Measurements from ENCODE around the gene LGR6. TPM values are rescaled to one million over a fixed set of nuclear protein-coding genes. Genes with fewer than 3 reads are reported as not detected.

Gene LGR6
- total and polyA plus RNA-seq, 2 of the 8 experiments (the other 6 are each of a cell fraction or from before 2014, with no cell fraction given): 0.50 to 1.0 TPM

DNA sequence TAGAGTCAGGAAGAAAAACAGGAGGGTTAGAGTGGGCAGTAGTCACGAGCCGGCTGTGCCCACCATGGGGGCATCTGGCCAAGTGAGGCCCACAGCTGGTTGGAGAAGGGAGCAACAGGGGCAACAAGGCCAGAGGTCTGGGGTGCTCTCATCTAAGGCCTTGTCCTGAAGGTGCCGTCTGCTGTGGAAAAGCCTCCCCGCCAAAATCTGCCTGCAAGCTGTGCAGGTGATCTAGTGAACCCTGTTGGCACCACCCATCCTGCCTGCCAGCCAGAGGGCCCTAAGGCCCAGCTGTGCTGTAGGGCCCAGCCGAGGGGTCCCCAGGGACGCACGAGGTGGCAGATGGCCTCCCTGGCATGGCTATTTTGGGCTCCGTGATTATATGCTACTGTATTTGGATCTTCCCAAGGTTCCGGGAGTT is 51.3 kb downstream of the LGR6 start (continued):
- TF ChIP-seq, protein P1, sequence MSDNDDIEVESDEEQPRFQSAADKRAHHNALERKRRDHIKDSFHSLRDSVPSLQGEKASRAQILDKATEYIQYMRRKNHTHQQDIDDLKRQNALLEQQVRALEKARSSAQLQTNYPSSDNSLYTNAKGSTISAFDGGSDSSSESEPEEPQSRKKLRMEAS (IDR thresholded peaks at IDR 0.05): no peak
- TF ChIP-seq SAP30 (IDR thresholded peaks at IDR 0.05; ENCODE audit: insufficient read depth, insufficient replicate concordance, low read length): no peak
- TF ChIP-seq, protein P2, sequence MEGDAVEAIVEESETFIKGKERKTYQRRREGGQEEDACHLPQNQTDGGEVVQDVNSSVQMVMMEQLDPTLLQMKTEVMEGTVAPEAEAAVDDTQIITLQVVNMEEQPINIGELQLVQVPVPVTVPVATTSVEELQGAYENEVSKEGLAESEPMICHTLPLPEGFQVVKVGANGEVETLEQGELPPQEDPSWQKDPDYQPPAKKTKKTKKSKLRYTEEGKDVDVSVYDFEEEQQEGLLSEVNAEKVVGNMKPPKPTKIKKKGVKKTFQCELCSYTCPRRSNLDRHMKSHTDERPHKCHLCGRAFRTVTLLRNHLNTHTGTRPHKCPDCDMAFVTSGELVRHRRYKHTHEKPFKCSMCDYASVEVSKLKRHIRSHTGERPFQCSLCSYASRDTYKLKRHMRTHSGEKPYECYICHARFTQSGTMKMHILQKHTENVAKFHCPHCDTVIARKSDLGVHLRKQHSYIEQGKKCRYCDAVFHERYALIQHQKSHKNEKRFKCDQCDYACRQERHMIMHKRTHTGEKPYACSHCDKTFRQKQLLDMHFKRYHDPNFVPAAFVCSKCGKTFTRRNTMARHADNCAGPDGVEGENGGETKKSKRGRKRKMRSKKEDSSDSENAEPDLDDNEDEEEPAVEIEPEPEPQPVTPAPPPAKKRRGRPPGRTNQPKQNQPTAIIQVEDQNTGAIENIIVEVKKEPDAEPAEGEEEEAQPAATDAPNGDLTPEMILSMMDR (IDR thresholded peaks at IDR 0.05; ENCODE audit: control extremely low read depth in 1 of 3, insufficient read depth in 1 of 3, low read depth in 1 of 3, low read length in 3 of 3): no peak
- TF ChIP-seq GTF2F1 (IDR thresholded peaks at IDR 0.05; ENCODE audit: borderline replicate concordance, low read depth, low read length): no peak
- TF ChIP-seq POLR2A (IDR thresholded peaks at IDR 0.05; ENCODE audit: control extremely low read depth in 1 of 2, low read depth in 2 of 2, low read length in 2 of 2): no peak
